Measurements from ENCODE around the gene PSMG1. TPM values are rescaled to one million over a fixed set of nuclear protein-coding genes. Genes with fewer than 3 reads are reported as not detected.

PSMG1 gene
- total and polyA plus RNA-seq, 9 of the 15 experiments (the other 6 are each of a cell fraction or from before 2014, with no cell fraction given): 54.5 to 427 (median 328) TPM

GRCh38 chr21:39215078-39215477 lies 31.8 kb upstream of the PSMG1 start (continued):
- TF ChIP-seq SP1 (CRISPR knock-in tag; IDR thresholded peaks at IDR 0.05): no peak

- 69% methylated on average over 2 of the region's 2 CpGs for WGBS (ENCODE audit: insufficient coverage, low coverage, missing lambda C conversion rate)
- H3K4me1 ChIP-seq (replicated peaks in 1 of 2; ENCODE audit: control insufficient read depth in 2 of 2, insufficient read depth in 2 of 2, low read length in 2 of 2): peaks cover 0 to 12% of the 10 kb centered on the region in 2 experiments; a peak in 3 of 5 replicates
- no peak for FAIRE-seq
- H3K36me3 ChIP-seq (ENCODE audit: control insufficient read depth, insufficient read depth, low read length): peaks cover 88% of the 10 kb centered on the region
- intact Hi-C loops (cut with micrococcal nuclease) (loop anchor here (2.0 to 5.0 kb wide), 2 partner anchors 23 to 103 kb away; partner anchors contain the start of gene BRWD1), in situ Hi-C loops (cut with MboI) (no loop called here)
- no peaks in the 10 kb centered on the region for H3K79me2 ChIP-seq (ENCODE audit: control insufficient read depth, insufficient read depth, low read length)
- peak overlapping the region; percentile 65 for H3K27ac ChIP-seq (ENCODE audit: extremely low read depth, low read depth, low read length)
- H3K9me3 ChIP-seq (replicated peaks; ENCODE audit: control insufficient read depth, insufficient read depth, low read depth, low read length): no peaks in the 10 kb centered on the region
- H3K4me3 ChIP-seq: no peak overlapping the region
- CTCF ChIA-PET (ENCODE audit: low intra/inter-chr PET ratio): interaction anchor here (0.7 kb wide), 1 partner anchor 1303 kb away, joined by 3 read pairs; no protein-coding TSS in a partner anchor
- H4K20me1 ChIP-seq (replicated peaks; ENCODE audit: control insufficient read depth, insufficient read depth, low read length): no peaks in the 10 kb centered on the region
- no peaks in the 10 kb centered on the region for H3K9me1 ChIP-seq (ENCODE audit: control insufficient read depth, insufficient read depth, low read length)
- peak; percentile 18 for ATAC-seq
- no peak for DNase-seq (ENCODE audit: extremely low read depth in 1 of 4, low spot score in 3 of 4)
- no peaks in the 10 kb centered on the region for H3K27me3 ChIP-seq (ENCODE audit: control insufficient read depth in 2 of 2, insufficient read depth in 2 of 2, low read length in 2 of 2)
- no peak overlapping the region for H2AFZ ChIP-seq (ENCODE audit: low read depth, low read length)
- POLR2A ChIA-PET: interaction anchor here (0.6 to 3.9 kb wide), 5 partner anchors 9 to 25 kb away, joined by 3 to 10 read pairs (median 4); no protein-coding TSS in a partner anchor
- H3K4me2 ChIP-seq (ENCODE audit: insufficient read depth, low read length): no peak overlapping the region
- BruUV-seq (replicated peaks): no TSS peak
- H3K9ac ChIP-seq (ENCODE audit: insufficient read depth in 1 of 2, low read depth in 2 of 2, low read length in 2 of 2): peak overlapping the region in 1 of 2 experiments; percentile 1; a peak in 1 of 4 replicates
- TF ChIP-seq MTA1 (IDR thresholded peaks at IDR 0.05; ENCODE audit: borderline replicate concordance): 0 out of 2 replicates have a peak, but pooled peaks have one; percentile 8
- TF ChIP-seq CHCHD3 (CRISPR knock-in tag; IDR thresholded peaks at IDR 0.05): no peak
- peak; percentile 62; the same call in 1 of the 2 replicates for TF ChIP-seq SMARCA5 (IDR thresholded peaks at IDR 0.05)
- TF ChIP-seq AFF4 (CRISPR knock-in tag; IDR thresholded peaks at IDR 0.05): no peak
- 0 out of 2 replicates have a peak, but pooled peaks have one; percentile 41 for TF ChIP-seq FOSL1 (tag; conservative IDR thresholded peaks at IDR 0.05)
- TF ChIP-seq FOXM1 (IDR thresholded peaks at IDR 0.05; ENCODE audit: low read depth): peak; percentile 8; the same call in 1 of the 2 replicates
- no peak for TF ChIP-seq FOXM1 (CRISPR knock-in tag; IDR thresholded peaks at IDR 0.05; ENCODE audit: low read depth)
- no peak for TF ChIP-seq SRF (CRISPR knock-in tag; IDR thresholded peaks at IDR 0.05)
- peak; percentile 91 for TF ChIP-seq MYNN (IDR thresholded peaks at IDR 0.05)
- no peak for TF ChIP-seq MYNN (CRISPR knock-in tag; IDR thresholded peaks at IDR 0.05)
- TF ChIP-seq ZNF384 (IDR thresholded peaks at IDR 0.05; ENCODE audit: low read depth, low read length): peak; percentile 68
Observed at GRCh38 chr21:39209334-39209688, 26.1 kb upstream of the PSMG1 start.
